NB4 (cell line): Measurements from ENCODE around the gene SGPP2.
"Not testable (repeated sequence)": the region's sequence is repeated elsewhere in the genome, so short reads cannot be mapped to it uniquely, and the experiment has no call there.

Experiments
- DNase-seq: peaks from one replicate; pipeline ENCODE4 v3.0.0; 2010; ENCODE audit warnings: low read depth
- H3K4me3 ChIP-seq: one replicate; pipeline ENCODE4 v1.5.1; 2011; ENCODE audit warnings: mild to moderate bottlenecking, low read depth, low read length, moderate library complexity
- MYC ChIP-seq: IDR thresholded peaks from 2 replicates; pipeline ENCODE4 v1.6.1; 2011; ENCODE audit warnings: low read depth, low read length
- POLR2A ChIP-seq: IDR thresholded peaks from 2 replicates; pipeline ENCODE4 v1.6.1; 2011; ENCODE audit warnings: mild to moderate bottlenecking; ENCODE audit not compliant: insufficient read length; ENCODE audit errors: extremely low read depth
- TF ChIP-seq, protein P1 (sequence below): IDR thresholded peaks from one replicate; pipeline ENCODE4 v1.5.1; 2012; ENCODE audit warnings: low read depth, low read length
- TF ChIP-seq, protein P2 (sequence below): IDR thresholded peaks from 2 replicates; pipeline ENCODE4 v1.6.1; 2011; ENCODE audit warnings: low read depth, low read length

Gene SGPP2

DNA sequence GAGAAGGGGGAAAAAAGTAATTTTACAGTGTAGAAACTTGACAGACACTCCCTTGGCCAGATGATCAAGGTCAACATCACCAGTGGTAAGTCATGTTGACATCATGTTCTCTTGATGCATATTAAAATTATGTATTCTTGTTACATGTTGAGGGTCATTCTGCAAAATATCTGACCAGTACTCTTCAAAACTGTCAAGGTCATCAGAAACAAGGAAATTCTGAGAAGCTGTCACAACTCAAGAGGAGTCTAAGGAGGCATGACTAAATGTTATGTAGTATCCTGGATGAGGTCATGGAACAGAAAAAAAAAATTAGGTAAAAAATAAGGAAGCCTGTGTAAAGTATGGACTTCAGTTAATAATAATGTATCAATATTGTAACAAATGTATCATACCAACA is 6.3 kb downstream of the SGPP2 start:
- TF ChIP-seq, protein P1, sequence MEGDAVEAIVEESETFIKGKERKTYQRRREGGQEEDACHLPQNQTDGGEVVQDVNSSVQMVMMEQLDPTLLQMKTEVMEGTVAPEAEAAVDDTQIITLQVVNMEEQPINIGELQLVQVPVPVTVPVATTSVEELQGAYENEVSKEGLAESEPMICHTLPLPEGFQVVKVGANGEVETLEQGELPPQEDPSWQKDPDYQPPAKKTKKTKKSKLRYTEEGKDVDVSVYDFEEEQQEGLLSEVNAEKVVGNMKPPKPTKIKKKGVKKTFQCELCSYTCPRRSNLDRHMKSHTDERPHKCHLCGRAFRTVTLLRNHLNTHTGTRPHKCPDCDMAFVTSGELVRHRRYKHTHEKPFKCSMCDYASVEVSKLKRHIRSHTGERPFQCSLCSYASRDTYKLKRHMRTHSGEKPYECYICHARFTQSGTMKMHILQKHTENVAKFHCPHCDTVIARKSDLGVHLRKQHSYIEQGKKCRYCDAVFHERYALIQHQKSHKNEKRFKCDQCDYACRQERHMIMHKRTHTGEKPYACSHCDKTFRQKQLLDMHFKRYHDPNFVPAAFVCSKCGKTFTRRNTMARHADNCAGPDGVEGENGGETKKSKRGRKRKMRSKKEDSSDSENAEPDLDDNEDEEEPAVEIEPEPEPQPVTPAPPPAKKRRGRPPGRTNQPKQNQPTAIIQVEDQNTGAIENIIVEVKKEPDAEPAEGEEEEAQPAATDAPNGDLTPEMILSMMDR = no peak
- TF ChIP-seq POLR2A (no peak), MYC (no peak)
- TF ChIP-seq, protein P2, sequence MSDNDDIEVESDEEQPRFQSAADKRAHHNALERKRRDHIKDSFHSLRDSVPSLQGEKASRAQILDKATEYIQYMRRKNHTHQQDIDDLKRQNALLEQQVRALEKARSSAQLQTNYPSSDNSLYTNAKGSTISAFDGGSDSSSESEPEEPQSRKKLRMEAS = no peak
- H3K4me3 ChIP-seq = no peak overlapping the region
- DNase-seq = no peak

DNA sequence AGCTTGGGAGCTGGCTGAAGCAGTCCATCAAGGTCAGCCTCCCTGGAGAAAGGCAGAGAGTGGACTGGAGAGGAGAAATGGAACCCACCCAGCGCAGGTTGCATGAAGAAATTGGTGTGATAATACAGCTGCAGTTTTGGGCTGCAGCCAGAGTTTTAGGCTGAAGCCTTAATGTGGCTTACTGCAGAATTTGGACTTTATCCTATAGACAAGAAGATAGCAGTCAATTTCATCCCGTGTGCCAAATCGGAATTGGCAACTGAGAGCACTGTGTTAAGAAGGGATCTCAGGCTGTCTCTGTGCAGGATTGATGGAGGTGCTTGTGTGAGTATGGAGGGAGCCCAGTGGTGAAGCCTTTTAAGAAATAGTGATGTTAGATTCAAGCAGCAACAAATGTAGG is 7.5 kb downstream of the SGPP2 start:
- no peak overlapping the region for H3K4me3 ChIP-seq
- TF ChIP-seq, protein P2 = no peak
- TF ChIP-seq MYC (no peak), POLR2A (no peak)
- TF ChIP-seq, protein P1 = no peak
- DNase-seq = no peak

DNA sequence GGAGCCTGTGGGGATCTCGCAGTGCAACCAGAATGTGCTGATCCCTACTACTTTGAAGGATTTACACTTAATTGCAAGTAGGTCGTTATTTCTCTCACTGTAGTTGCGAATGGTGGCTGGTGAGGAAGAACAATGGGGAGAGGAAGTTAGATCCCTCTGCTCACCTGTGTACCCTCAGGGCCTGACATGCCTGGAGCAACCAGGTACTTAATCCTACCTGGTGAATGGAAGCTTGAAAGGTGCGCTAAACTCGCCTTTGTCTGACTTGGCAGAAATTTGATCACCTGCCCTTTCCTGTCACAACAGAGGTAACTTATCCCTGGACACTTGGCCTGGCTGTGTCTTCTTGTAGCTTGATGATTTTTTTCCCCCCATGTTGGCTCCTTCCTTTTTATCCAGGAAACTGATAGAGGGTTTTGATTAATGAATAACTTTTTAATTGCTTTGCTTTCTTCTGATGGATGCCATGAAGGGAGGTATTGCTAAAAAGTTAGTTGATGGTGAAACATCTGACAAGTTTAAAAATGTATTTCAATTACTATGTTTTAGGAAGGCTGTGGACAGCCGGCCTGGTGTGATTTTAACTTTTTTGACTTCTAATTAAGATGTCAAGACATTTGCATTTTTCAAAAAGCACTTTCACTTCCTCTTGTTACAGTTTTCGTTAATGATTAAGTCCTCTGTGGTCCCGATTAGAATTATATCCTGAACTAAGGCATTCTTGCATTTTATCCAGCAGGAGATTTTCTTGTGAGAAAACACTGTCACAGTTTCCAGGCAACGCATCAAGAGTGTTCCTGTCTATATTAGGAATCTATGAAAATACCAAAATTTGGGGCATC is 9.2 kb downstream of the SGPP2 start:
- H3K4me3 ChIP-seq = no peak overlapping the region
- TF ChIP-seq, protein P2 = no peak
- TF ChIP-seq, protein P1 = no peak
- TF ChIP-seq MYC = no peak
- TF ChIP-seq POLR2A = no peak
- no peak for DNase-seq

DNA sequence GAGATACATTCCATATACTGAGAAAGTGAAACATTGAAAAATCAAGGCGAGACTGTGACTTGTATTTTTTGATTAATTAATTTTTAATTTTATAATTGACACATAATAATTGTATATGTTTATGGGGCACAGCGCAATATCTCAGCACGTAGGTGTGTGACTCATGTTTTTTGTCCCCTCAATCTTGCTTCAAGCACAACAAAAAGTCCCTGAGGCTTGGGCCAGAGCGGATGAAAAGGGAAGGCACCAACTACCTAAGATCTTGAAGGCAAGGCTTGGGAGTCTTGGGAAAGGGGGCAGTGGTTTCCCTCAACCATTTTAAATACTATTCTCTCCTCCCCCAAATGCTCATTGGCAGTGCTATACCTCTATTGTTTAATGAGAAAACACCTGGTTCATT is 9.9 kb downstream of the SGPP2 start:
- H3K4me3 ChIP-seq = no peak overlapping the region
- TF ChIP-seq POLR2A (no peak), MYC (no peak)
- TF ChIP-seq, protein P2 = no peak
- TF ChIP-seq, protein P1 = no peak
- DNase-seq = no peak

DNA sequence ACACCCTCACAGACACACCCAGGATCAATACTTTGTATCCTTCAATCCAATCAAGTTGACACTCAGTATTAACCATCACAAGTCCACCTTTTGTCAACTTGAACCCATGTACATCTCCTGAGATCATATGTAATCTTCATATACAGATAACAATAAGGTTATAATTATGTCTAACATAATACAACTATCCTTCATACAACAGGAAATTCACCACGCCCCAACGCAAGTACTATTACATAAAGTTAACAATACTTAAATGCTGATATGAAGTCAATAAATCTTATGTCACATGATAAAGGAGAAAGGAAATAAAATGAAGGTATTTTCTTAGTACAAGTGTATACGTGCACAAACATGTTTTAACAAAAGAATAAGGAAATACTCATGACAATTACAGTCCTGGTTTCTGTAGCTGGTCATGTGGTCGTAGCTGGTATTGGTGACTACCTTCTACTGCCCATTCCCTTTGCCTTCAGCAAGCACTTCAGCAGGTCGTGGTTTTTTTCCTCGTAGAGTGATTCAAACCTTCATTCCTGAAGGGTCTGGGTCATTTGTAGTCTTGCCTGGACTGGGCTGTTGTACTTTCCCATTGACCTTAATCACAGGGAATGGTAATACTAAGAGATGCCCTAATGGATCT is 11.2 kb downstream of the SGPP2 start:
- not testable (repeated sequence) for DNase-seq, H3K4me3 ChIP-seq

DNA sequence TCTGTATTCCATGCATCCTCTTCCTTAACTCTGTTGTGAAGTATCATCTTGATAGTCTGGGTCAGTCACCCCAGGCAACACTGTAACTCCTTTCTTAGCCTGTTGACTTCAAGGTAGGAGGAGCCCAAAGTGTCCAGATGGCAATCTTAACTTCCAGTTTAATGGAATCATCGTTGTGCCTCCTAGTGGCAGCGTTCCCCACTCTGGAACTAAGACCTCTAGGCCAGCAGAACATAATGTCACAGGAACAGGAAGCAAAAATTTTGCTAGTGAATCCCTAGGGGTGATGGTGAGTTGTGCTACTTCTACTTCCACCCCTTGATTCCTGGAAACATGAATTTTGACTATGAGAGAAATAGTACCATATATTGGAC is 11.7 kb downstream of the SGPP2 start:
- no peak overlapping the region for H3K4me3 ChIP-seq
- peak; percentile 15 for DNase-seq
- no peak for TF ChIP-seq POLR2A
- no peak for TF ChIP-seq MYC
- TF ChIP-seq, protein P2 = no peak
- TF ChIP-seq, protein P1 = no peak
